GM21381 (cell line): ENCODE measurements around the gene SLC38A3.

Source experiments
- ATAC-seq: cut with Tn5 transposase; IDR thresholded peaks from one replicate; pipeline ENCODE4 v1.9.1; 2021; ENCODE audit warnings: mild to moderate bottlenecking, moderate library complexity; ENCODE audit not compliant: unreplicated experiment

SLC38A3 gene

GRCh38 chr3:50204804-50205412, at the start of gene SLC38A3:
SLC38A3 (plus strand) TSS chr3:50205271; CDS start chr3:50214200, 8,929 bp downstream.
- ATAC-seq = no peak

- ATAC-seq = no peak
These were observed 49.6 kb upstream of the SLC38A3 start for GRCh38 chr3:50155491-50155878.

GRCh38 chr3:50155891-50156290, 49.2 kb upstream of the SLC38A3 start:
- ATAC-seq = no peak

GRCh38 chr3:50156549-50157493, 48.2 kb upstream of the SLC38A3 start:
- no peak for ATAC-seq

GRCh38 chr3:50157827-50158529, 47.1 kb upstream of the SLC38A3 start:
- ATAC-seq = no peak

- no peak for ATAC-seq
These were observed 46.4 kb upstream of the SLC38A3 start for GRCh38 chr3:50158530-50159146.

- no peak for ATAC-seq
These were observed 44.5 kb upstream of the SLC38A3 start for GRCh38 chr3:50160561-50160983.

GRCh38 chr3:50161320-50161719, 43.8 kb upstream of the SLC38A3 start:
- no peak for ATAC-seq

GRCh38 chr3:50162034-50162883, 42.8 kb upstream of the SLC38A3 start:
- ATAC-seq = no peak

- ATAC-seq = no peak
These were observed 41.3 kb upstream of the SLC38A3 start for GRCh38 chr3:50163572-50164455.

- no peak for ATAC-seq
These were observed 40.6 kb upstream of the SLC38A3 start for GRCh38 chr3:50164481-50164880.

- no peak for ATAC-seq
These were observed 39.8 kb upstream of the SLC38A3 start for GRCh38 chr3:50164984-50165909.

- no peak for ATAC-seq
These were observed 39.0 kb upstream of the SLC38A3 start for GRCh38 chr3:50165910-50166538.

GRCh38 chr3:50166620-50167019, 38.5 kb upstream of the SLC38A3 start:
- ATAC-seq = no peak

GRCh38 chr3:50167069-50167840, 37.8 kb upstream of the SLC38A3 start:
- no peak for ATAC-seq

GRCh38 chr3:50167841-50168209, 37.2 kb upstream of the SLC38A3 start:
- ATAC-seq = no peak

- ATAC-seq = no peak
These were observed 36.7 kb upstream of the SLC38A3 start for GRCh38 chr3:50168388-50168787.
